Skin epidermis (tissue), 12 donors: ENCODE data around the gene PCSK4.

ENCODE experiments used
- H3K27ac ChIP-seq, 21 experiments: fragments of 200-600 bp; sonication (generic) in 11 of 21; one replicate each; pipeline ENCODE4 v1.5.0; 2020; ENCODE audit warnings: mild to moderate bottlenecking in 3 of 21, inconsistent platforms in 2 of 21, moderate library complexity in 2 of 21
- H3K4me3 ChIP-seq, 7 experiments: fragments of 200-600 bp; sonication (generic) in 2 of 7; one replicate each; pipeline ENCODE4 v1.5.0; 2020; ENCODE audit warnings: inconsistent platforms in 2 of 7, mild to moderate bottlenecking in 2 of 7, moderate library complexity in 1 of 7

The PCSK4 gene

GRCh38 chr19:1465191-1466016 is 24.7 kb downstream of the PCSK4 start:
- Histone ChIP-seq H3K4me3 (no peak overlapping the region), H3K27ac (no peak overlapping the region)

- H3K4me3 ChIP-seq, result no peak overlapping the region
Observed at GRCh38 chr19:1461862-1462261, 28.3 kb downstream of the PCSK4 start.

GRCh38 chr19:1460033-1460995 is 29.8 kb downstream of the PCSK4 start:
- no peak overlapping the region for H3K27ac ChIP-seq
- H3K4me3 ChIP-seq, result no peak overlapping the region

More at GRCh38 chr19:1461862-1462261, 28.3 kb downstream of the PCSK4 start:
- H3K27ac ChIP-seq, result no peak overlapping the region

GRCh38 chr19:1459479-1459878 is 30.7 kb downstream of the PCSK4 start:
- H3K4me3 ChIP-seq, result no peak overlapping the region
- H3K27ac ChIP-seq, result no peak overlapping the region

- H3K4me3 ChIP-seq, result no peak overlapping the region
- no peak overlapping the region for H3K27ac ChIP-seq
Observed at GRCh38 chr19:1457892-1458291, 32.3 kb downstream of the PCSK4 start.

- Histone ChIP-seq H3K27ac (no peak overlapping the region), H3K4me3 (no peak overlapping the region)
Observed at GRCh38 chr19:1457031-1457739, 33.0 kb downstream of the PCSK4 start.

GRCh38 chr19:1456121-1456900 is 33.8 kb downstream of the PCSK4 start:
- no peak overlapping the region for H3K4me3 ChIP-seq
- no peak overlapping the region for H3K27ac ChIP-seq

GRCh38 chr19:1455336-1456120 is 34.6 kb downstream of the PCSK4 start:
- no peak overlapping the region for H3K27ac ChIP-seq
- H3K4me3 ChIP-seq, result no peak overlapping the region

- no peak overlapping the region for H3K27ac ChIP-seq
- H3K4me3 ChIP-seq, result no peak overlapping the region
Observed at GRCh38 chr19:1455002-1455335, 35.2 kb downstream of the PCSK4 start.

- Histone ChIP-seq H3K27ac (no peak overlapping the region), H3K4me3 (no peak overlapping the region)
Observed at GRCh38 chr19:1453525-1454364, 36.4 kb downstream of the PCSK4 start.

GRCh38 chr19:1452802-1453524 is 37.2 kb downstream of the PCSK4 start:
- H3K4me3 ChIP-seq, result no peak overlapping the region
- H3K27ac ChIP-seq, result no peak overlapping the region

- Histone ChIP-seq H3K4me3 (no peak overlapping the region), H3K27ac (no peak overlapping the region)
Observed at GRCh38 chr19:1451916-1452801, 38.0 kb downstream of the PCSK4 start.

- Histone ChIP-seq H3K27ac (no peak overlapping the region), H3K4me3 (no peak overlapping the region)
Observed at GRCh38 chr19:1450735-1451731, 39.1 kb downstream of the PCSK4 start.

GRCh38 chr19:1449467-1450442 is 40.4 kb downstream of the PCSK4 start, which contains the start of gene APC2:
Gene APC2, plus strand, starts transcription at chr19:1450121. Its CDS starts 2,881 bp downstream, at chr19:1453002.
- H3K4me3 ChIP-seq, result no peak within 1 kb of the TSS
- H3K27ac ChIP-seq, result no peak within 1 kb of the TSS
